GM12874 (cell line): Measurements from ENCODE around the gene TAS1R3.

Experiments
- CTCF ChIP-seq: IDR thresholded peaks from 2 replicates; pipeline ENCODE4 v1.5.1; 2011; ENCODE audit warnings: low read depth, mild to moderate bottlenecking, control low read depth, low read length, moderate library complexity; ENCODE audit not compliant: insufficient read depth

Gene TAS1R3

GRCh38 chr1:1332774-1333480, 1.8 kb downstream of the TAS1R3 start:
- TF ChIP-seq CTCF: no peak

- no peak for TF ChIP-seq CTCF
Observed at GRCh38 chr1:1333551-1334241, 2.6 kb downstream of the TAS1R3 start.

DNA sequence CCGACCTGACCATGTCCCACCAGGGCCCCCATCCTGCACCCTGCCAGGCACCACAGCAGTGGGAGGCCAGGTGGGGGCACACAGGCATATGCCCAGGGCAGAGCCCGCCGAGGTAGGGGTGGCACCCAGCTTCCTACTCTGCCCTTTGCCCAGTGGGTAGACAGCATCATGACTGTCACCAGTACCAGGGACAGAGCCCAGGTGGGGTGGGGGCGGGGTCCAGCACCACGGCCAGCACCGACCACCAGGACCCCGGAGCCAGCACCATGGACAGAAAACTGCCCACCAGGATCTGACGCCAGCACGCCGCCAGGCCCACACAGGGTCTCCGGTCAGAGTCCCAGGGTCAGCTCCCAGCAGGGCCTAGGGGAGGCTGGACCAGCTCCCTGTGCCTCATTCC, 3.8 kb downstream of the TAS1R3 start:
- TF ChIP-seq CTCF: no peak

DNA sequence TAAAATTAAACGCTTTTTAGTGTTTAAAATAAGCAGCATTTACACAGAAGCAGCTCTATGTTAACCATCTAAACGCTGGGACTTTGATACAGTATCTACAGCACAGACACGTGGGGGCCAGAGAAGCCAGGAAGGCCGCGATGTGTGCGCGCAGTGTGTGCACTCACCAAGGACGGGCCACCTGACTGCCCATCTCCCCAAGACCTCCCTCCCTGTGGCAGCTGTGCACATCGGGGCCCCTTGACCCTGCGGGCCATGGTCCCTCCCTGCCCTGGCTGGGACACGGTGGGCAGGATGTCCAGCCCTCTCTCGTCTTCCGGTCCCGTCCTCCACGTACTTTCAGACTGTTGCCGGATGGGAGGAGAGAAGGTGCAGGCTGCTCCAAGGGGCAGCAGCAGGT, 4.2 kb downstream of the TAS1R3 start:
- TF ChIP-seq CTCF: no peak

DNA sequence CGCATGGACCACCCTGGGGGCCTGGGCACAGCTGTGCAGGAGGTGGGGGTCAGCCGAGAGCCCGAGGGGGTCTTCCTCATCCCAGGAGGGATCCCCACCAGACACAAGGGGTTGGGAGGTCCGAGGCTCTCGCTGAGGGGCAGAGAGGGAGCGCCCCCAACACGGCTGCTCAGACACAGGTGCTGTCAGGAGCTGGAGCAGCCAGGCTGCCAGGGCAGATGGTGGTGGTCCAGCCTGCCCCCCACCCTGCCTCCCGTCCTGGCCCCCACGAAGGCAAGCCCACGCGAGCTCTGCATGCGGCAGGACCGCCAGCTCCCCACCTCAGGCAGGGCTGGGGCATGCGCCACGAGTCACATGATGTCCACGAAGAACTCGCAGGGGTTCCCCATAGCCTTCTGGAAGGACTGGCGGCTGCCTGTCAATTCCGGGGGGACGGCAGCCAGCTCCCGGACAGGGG, 4.7 kb downstream of the TAS1R3 start:
- no peak for TF ChIP-seq CTCF

DNA sequence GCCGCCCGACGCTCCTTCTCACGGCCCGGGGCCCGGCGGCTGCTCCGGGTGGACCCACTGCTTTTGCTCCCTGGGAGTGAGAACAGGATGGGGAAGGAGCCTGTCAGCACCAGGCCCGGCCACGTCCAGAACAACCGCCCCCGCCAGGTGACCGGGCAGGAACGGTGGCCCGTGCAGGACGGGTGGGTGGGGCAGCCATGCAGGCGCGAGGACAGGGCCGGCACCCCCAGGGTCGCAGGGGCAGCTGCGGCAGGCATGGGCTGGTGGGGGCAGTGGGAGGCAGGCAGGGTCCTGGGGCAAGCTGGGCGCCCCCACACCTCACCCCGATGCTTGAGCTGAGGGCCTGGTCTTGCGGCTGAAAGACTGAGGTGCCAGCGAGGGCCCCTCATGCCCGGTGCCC, 5.4 kb downstream of the TAS1R3 start:
- no peak for TF ChIP-seq CTCF

DNA sequence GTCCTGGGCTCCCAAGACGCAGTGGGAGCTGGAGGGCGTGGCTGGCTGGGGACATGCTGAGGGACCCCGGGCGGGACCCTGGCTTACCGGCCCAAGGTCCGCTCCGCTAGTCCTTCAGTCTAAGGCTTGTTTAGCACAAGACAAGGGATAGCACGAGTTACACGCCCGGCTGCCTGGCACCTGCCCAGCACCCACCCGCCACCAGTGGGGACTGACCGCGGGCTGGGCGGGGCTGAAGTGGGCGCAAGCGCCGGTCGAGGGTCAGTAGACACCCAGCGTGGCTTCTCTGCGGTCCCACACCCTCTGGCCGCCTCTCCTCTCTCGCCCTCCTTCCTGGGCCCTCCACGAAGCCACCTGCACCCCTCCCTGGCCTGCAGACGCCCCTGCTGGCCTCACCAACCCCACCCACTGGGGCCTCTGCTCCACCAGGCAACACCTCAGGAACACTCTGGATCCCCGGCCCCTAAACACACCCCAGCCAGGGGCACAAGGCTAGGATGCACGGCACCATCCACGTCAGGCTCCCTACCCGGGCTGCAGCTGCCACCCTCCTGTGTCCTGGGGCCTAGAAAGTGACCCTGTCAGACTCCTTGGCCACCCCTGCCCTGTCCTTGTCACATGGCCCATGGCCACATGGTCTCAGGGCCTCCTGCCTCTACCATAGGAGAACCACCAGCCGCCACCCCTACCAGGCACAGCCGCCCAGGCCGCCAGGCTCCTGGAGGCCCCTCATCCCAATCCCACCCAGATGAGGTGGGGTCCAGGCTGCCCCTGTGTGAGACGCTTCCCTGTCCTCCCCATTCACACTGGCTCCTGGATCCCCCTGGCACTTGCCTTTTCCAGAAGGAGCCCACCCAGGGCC, 6.1 kb downstream of the TAS1R3 start:
- no peak for TF ChIP-seq CTCF
